GM12878 (cell line): Measurements from ENCODE around the gene CETP. TPM values are rescaled to one million over a fixed set of nuclear protein-coding genes. Genes with fewer than 3 reads are reported as not detected.

Experiments used
- E4F1 ChIP-seq: fragments of 450-650 bp; IDR thresholded peaks from 2 replicates; pipeline ENCODE4 v1.6.1; 2018; ENCODE audit warnings: borderline replicate concordance, mild to moderate bottlenecking; ENCODE audit not compliant: partially characterized antibody
- polyA plus RNA-seq, 11 experiments: library from polyadenylated mRNA; depleted of rRNA in 4 of 11; unstranded in 6 of 11; stranded (reverse) in 5 of 11; fragments of >200 nt; fragmentation: Nextera tagmentation in 4 of 11; fragmentation: Illumina TruSeq in 1 of 11; extraction: Ambion mirVana in 4 of 11; extraction: Trizol in 1 of 11; gene quantifications; 1 replicate in 1 of 11; 2 replicates in 10 of 11; pipeline versions ENCODE4 v1.2.1 to v1.2.3, GENCODE V29; 2011 to 2016; ENCODE audit warnings: inconsistent platforms in 2 of 11, missing spikeins in 2 of 11, low read depth in 1 of 11
- total RNA-seq, 4 experiments: library from RNA; depleted of rRNA in 3 of 4; stranded (reverse); fragments of >200 nt in 3 of 4; fragmentation: Illumina TruSeq in 1 of 4; extraction: Trizol in 1 of 4; gene quantifications; 2 replicates each; pipeline versions ENCODE4 v1.2.1 to v1.2.3, GENCODE V29; 2013 to 2021

Gene CETP
- total and polyA plus RNA-seq, 10 of the 15 experiments (the other 5 are each of a cell fraction or from before 2014, with no cell fraction given): 1.2 to 6.4 (median 2.1) TPM

DNA sequence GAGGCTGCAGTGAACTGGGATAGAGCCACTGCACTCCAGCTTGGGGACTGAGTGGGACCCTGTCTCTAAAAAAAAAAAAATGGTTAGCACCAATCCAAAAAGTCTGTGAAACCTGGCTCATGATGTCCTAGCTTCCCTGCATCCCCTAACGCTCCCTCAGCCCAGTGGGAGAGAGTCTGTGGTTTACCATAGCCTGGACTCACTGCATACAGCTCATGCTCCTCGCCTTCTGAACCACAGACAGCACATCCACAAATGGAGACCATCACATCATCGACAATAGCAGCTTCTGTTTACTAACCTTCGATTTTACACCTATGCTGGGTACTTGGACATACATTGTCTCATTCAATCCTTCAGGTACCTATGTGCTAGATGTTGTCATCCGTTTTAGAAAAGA lies 71.2 kb downstream of the CETP start (continued):
- TF ChIP-seq E4F1: no peak

Other genes with a start within 250 kb of the CETP start
- 97.0 and 102 TPM in 2 replicates for gene NUP93, start 231.8 kb upstream of the CETP start, total RNA-seq (2014; rRNA removed)
- 97.2 and 103 TPM in 2 replicates for gene NUP93, start 231.8 kb upstream of the CETP start, total RNA-seq (2014; rRNA removed; fragmentation: Illumina TruSeq; extraction: Trizol)
- gene NUP93, start 231.8 kb upstream of the CETP start, total RNA-seq (2021): 120 and 131 TPM in 2 replicates
- 41.2 and 82.2 TPM in 2 replicates for gene NUP93, start 231.8 kb upstream of the CETP start, polyA plus RNA-seq (2011; rRNA removed)
- gene NUP93, start 231.8 kb upstream of the CETP start, polyA plus RNA-seq (2014; fragmentation: Illumina TruSeq; extraction: Trizol): 92.3 and 93.1 TPM in 2 replicates
- gene NUP93, start 231.8 kb upstream of the CETP start, polyA plus RNA-seq (2014; fragmentation: Nextera tagmentation; extraction: Ambion mirVana): 100 to 1,000 TPM in 1 of 2 experiments, 10 to 100 TPM in 1; 87.9 to 118 TPM
- gene NUP93, start 231.8 kb upstream of the CETP start, polyA plus RNA-seq (2014; rRNA removed): 104 and 116 TPM in 2 replicates
- gene NUP93, start 231.8 kb upstream of the CETP start, polyA plus RNA-seq (2016; fragmentation: Nextera tagmentation; extraction: Ambion mirVana): 100 to 1,000 TPM; 151 to 175 TPM
- gene SLC12A3, start 96.7 kb upstream of the CETP start, total RNA-seq (2014; rRNA removed): 3.4 and 4.0 TPM in 2 replicates
- 2.8 and 3.5 TPM in 2 replicates for gene SLC12A3, start 96.7 kb upstream of the CETP start, total RNA-seq (2014; rRNA removed; fragmentation: Illumina TruSeq; extraction: Trizol)
- 4.8 and 5.2 TPM in 2 replicates for gene SLC12A3, start 96.7 kb upstream of the CETP start, total RNA-seq (2021)
- 0.05 and 0.16 TPM in 2 replicates for gene SLC12A3, start 96.7 kb upstream of the CETP start, polyA plus RNA-seq (2011; rRNA removed)
- gene SLC12A3, start 96.7 kb upstream of the CETP start, polyA plus RNA-seq (2014; fragmentation: Illumina TruSeq; extraction: Trizol): 4.9 and 5.9 TPM in 2 replicates
- gene SLC12A3, start 96.7 kb upstream of the CETP start, polyA plus RNA-seq (2014; fragmentation: Nextera tagmentation; extraction: Ambion mirVana): 1 to 10 TPM in 1 of 2 experiments, under 1 TPM in 1; 0.95 to 1.0 TPM
- gene SLC12A3, start 96.7 kb upstream of the CETP start, polyA plus RNA-seq (2014; rRNA removed): 5.1 and 6.3 TPM in 2 replicates
- gene SLC12A3, start 96.7 kb upstream of the CETP start, polyA plus RNA-seq (2016; fragmentation: Nextera tagmentation; extraction: Ambion mirVana): 1 to 10 TPM; 2.8 TPM
- gene HERPUD1, start 29.8 kb upstream of the CETP start, total RNA-seq (2014; rRNA removed): 69.9 and 80.4 TPM in 2 replicates
- 102 and 107 TPM in 2 replicates for gene HERPUD1, start 29.8 kb upstream of the CETP start, total RNA-seq (2014; rRNA removed; fragmentation: Illumina TruSeq; extraction: Trizol)
- gene HERPUD1, start 29.8 kb upstream of the CETP start, total RNA-seq (2021): 129 and 143 TPM in 2 replicates
- gene HERPUD1, start 29.8 kb upstream of the CETP start, polyA plus RNA-seq (2011; rRNA removed): 119 and 178 TPM in 2 replicates
- gene HERPUD1, start 29.8 kb upstream of the CETP start, polyA plus RNA-seq (2014; fragmentation: Illumina TruSeq; extraction: Trizol): 138 and 149 TPM in 2 replicates
- gene HERPUD1, start 29.8 kb upstream of the CETP start, polyA plus RNA-seq (2014; fragmentation: Nextera tagmentation; extraction: Ambion mirVana): 10 to 100 TPM; 32.6 to 68.1 TPM
- 99.0 and 129 TPM in 2 replicates for gene HERPUD1, start 29.8 kb upstream of the CETP start, polyA plus RNA-seq (2014; rRNA removed)
- gene HERPUD1, start 29.8 kb upstream of the CETP start, polyA plus RNA-seq (2016; fragmentation: Nextera tagmentation; extraction: Ambion mirVana): 100 to 1,000 TPM; 204 to 212 TPM
- 60.3 and 65.3 TPM in 2 replicates for gene NLRC5, start 27.6 kb downstream of the CETP start, total RNA-seq (2014; rRNA removed)
- 49.2 and 54.3 TPM in 2 replicates for gene NLRC5, start 27.6 kb downstream of the CETP start, total RNA-seq (2014; rRNA removed; fragmentation: Illumina TruSeq; extraction: Trizol)
- 86.2 and 105 TPM in 2 replicates for gene NLRC5, start 27.6 kb downstream of the CETP start, total RNA-seq (2021)
- gene NLRC5, start 27.6 kb downstream of the CETP start, polyA plus RNA-seq (2011; rRNA removed): 62.1 and 88.8 TPM in 2 replicates
- gene NLRC5, start 27.6 kb downstream of the CETP start, polyA plus RNA-seq (2014; fragmentation: Illumina TruSeq; extraction: Trizol): 51.5 and 73.0 TPM in 2 replicates
- gene NLRC5, start 27.6 kb downstream of the CETP start, polyA plus RNA-seq (2014; fragmentation: Nextera tagmentation; extraction: Ambion mirVana): 10 to 100 TPM; 13.1 to 14.2 TPM
- gene NLRC5, start 27.6 kb downstream of the CETP start, polyA plus RNA-seq (2014; rRNA removed): 83.8 and 84.2 TPM in 2 replicates
- gene NLRC5, start 27.6 kb downstream of the CETP start, polyA plus RNA-seq (2016; fragmentation: Nextera tagmentation; extraction: Ambion mirVana): 10 to 100 TPM; 43.7 to 49.1 TPM
- gene CPNE2, start 130.6 kb downstream of the CETP start, total RNA-seq (2014; rRNA removed): 13.6 and 14.5 TPM in 2 replicates
- gene CPNE2, start 130.6 kb downstream of the CETP start, total RNA-seq (2014; rRNA removed; fragmentation: Illumina TruSeq; extraction: Trizol): 9.8 and 10.5 TPM in 2 replicates
- 13.7 and 14.5 TPM in 2 replicates for gene CPNE2, start 130.6 kb downstream of the CETP start, total RNA-seq (2021)
- gene CPNE2, start 130.6 kb downstream of the CETP start, polyA plus RNA-seq (2011; rRNA removed): 3.4 and 7.7 TPM in 2 replicates
- 16.9 and 18.5 TPM in 2 replicates for gene CPNE2, start 130.6 kb downstream of the CETP start, polyA plus RNA-seq (2014; fragmentation: Illumina TruSeq; extraction: Trizol)
- 1 to 10 TPM; 4.8 to 5.6 TPM for gene CPNE2, start 130.6 kb downstream of the CETP start, polyA plus RNA-seq (2014; fragmentation: Nextera tagmentation; extraction: Ambion mirVana)
- gene CPNE2, start 130.6 kb downstream of the CETP start, polyA plus RNA-seq (2014; rRNA removed): 22.1 and 23.5 TPM in 2 replicates
- 10 to 100 TPM in 1 of 2 experiments, 1 to 10 TPM in 1; 3.1 to 10.0 TPM for gene CPNE2, start 130.6 kb downstream of the CETP start, polyA plus RNA-seq (2016; fragmentation: Nextera tagmentation; extraction: Ambion mirVana)
- gene PSME3IP1, start 224.1 kb downstream of the CETP start, total RNA-seq (2014; rRNA removed): 67.9 and 82.1 TPM in 2 replicates
- gene PSME3IP1, start 224.1 kb downstream of the CETP start, total RNA-seq (2014; rRNA removed; fragmentation: Illumina TruSeq; extraction: Trizol): 146 and 152 TPM in 2 replicates
- 101 and 104 TPM in 2 replicates for gene PSME3IP1, start 224.1 kb downstream of the CETP start, total RNA-seq (2021)
- gene PSME3IP1, start 224.1 kb downstream of the CETP start, polyA plus RNA-seq (2011; rRNA removed): 114 and 117 TPM in 2 replicates
- gene PSME3IP1, start 224.1 kb downstream of the CETP start, polyA plus RNA-seq (2014; fragmentation: Illumina TruSeq; extraction: Trizol): 174 and 180 TPM in 2 replicates
- 10 to 100 TPM; 72.5 to 90.2 TPM for gene PSME3IP1, start 224.1 kb downstream of the CETP start, polyA plus RNA-seq (2014; fragmentation: Nextera tagmentation; extraction: Ambion mirVana)
- 94.6 and 106 TPM in 2 replicates for gene PSME3IP1, start 224.1 kb downstream of the CETP start, polyA plus RNA-seq (2014; rRNA removed)
- gene PSME3IP1, start 224.1 kb downstream of the CETP start, polyA plus RNA-seq (2016; fragmentation: Nextera tagmentation; extraction: Ambion mirVana): 100 to 1,000 TPM; 135 to 143 TPM
- gene RSPRY1, start 224.4 kb downstream of the CETP start, total RNA-seq (2014; rRNA removed): 35.0 and 37.5 TPM in 2 replicates
- gene RSPRY1, start 224.4 kb downstream of the CETP start, total RNA-seq (2014; rRNA removed; fragmentation: Illumina TruSeq; extraction: Trizol): 41.2 and 44.8 TPM in 2 replicates
- 38.0 and 40.5 TPM in 2 replicates for gene RSPRY1, start 224.4 kb downstream of the CETP start, total RNA-seq (2021)
- 47.7 and 50.8 TPM in 2 replicates for gene RSPRY1, start 224.4 kb downstream of the CETP start, polyA plus RNA-seq (2011; rRNA removed)
- gene RSPRY1, start 224.4 kb downstream of the CETP start, polyA plus RNA-seq (2014; fragmentation: Illumina TruSeq; extraction: Trizol): 41.8 and 47.7 TPM in 2 replicates
- gene RSPRY1, start 224.4 kb downstream of the CETP start, polyA plus RNA-seq (2014; fragmentation: Nextera tagmentation; extraction: Ambion mirVana): 10 to 100 TPM; 18.5 to 25.1 TPM
- gene RSPRY1, start 224.4 kb downstream of the CETP start, polyA plus RNA-seq (2014; rRNA removed): 24.0 and 29.1 TPM in 2 replicates
- gene RSPRY1, start 224.4 kb downstream of the CETP start, polyA plus RNA-seq (2016; fragmentation: Nextera tagmentation; extraction: Ambion mirVana): 10 to 100 TPM; 44.8 to 57.0 TPM